Measurements from ENCODE around the gene THUMPD2.

DNA sequence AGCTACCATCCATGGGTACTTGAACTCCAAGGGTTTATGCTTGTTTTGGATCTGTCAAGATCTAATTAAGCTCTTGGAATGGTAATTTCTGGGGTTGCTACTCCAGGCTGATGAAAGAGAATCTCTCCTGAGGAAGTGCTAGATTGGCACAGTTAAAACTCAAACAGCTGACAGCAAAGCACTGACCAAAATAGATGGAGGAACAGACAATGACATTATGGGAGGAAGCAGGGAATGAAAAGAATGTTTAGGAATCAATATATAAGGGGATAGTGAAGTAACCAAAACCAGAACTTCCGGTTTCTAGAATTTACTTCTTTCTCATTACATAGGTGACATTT, 6.3 kb downstream of the THUMPD2 start:
- TF ChIP-seq FOXM1 (IDR thresholded peaks at IDR 0.05; ENCODE audit: borderline replicate concordance): no peak
- no peak for TF ChIP-seq SUZ12 (IDR thresholded peaks at IDR 0.05)
- TF ChIP-seq ELF4 (IDR thresholded peaks at IDR 0.05): no peak

All from HEK293T (cell line).